PFSK-1 (cell line): Measurements from ENCODE around the gene NUP43.

Source experiments
- POLR2AphosphoS5 ChIP-seq: IDR thresholded peaks from 2 replicates; pipeline ENCODE4 v1.6.1; 2012; ENCODE audit warnings: low read depth, mild to moderate bottlenecking, control low read depth, low read length, moderate library complexity
- SIN3A ChIP-seq: IDR thresholded peaks from 2 replicates; pipeline ENCODE4 v1.6.1; 2012; ENCODE audit warnings: mild to moderate bottlenecking, low read length, moderate library complexity, borderline replicate concordance; ENCODE audit not compliant: insufficient read depth

GRCh38 chr6:149701714-149702113 is 44.6 kb downstream of the NUP43 start:
- TF ChIP-seq POLR2AphosphoS5: no peak
- no peak for TF ChIP-seq SIN3A
